PC-3 (cell line): ENCODE data around the gene UBA5. TPM values are rescaled to one million over a fixed set of nuclear protein-coding genes. Genes with fewer than 3 reads are reported as not detected.

Source experiments
- ATAC-seq: fragments of 200-7000 bp; cut with Tn5 transposase; 2 replicates; pipeline ENCODE4 v1.9.1; 2020; ENCODE audit warnings: mild to moderate bottlenecking, moderate library complexity
- BruUV-seq: library from RNA; stranded (reverse); fragments of 400-500 nt; replicated peaks from 2 replicates; lab custom pipeline; 2021; lab: Mats Ljungman, UMichigan
- CTCF ChIA-PET: fragments of 300-600 bp; sonication (Branson Sonifier 250); formaldehyde crosslinking; loops from one replicate; lab custom pipeline; 2022; ENCODE audit warnings: antibody characterized with exemption; lab: Charles Lee
- POLR2A ChIA-PET: fragments of 300-600 bp; sonication (Branson Sonifier 250); formaldehyde crosslinking; loops from one replicate; lab custom pipeline; 2022; ENCODE audit warnings: antibody characterized with exemption; ENCODE audit not compliant: unreplicated experiment; lab: Charles Lee
- DNase-seq: peaks from one replicate; pipeline ENCODE4 v3.0.0-alpha.2; 2015
- H2AFZ ChIP-seq: fragments of 300-600 bp; sonication (generic); 2 replicates; pipeline ENCODE4 v1.6.0; 2016; ENCODE audit warnings: antibody characterized with exemption, low read length
- H3F3A ChIP-seq: fragments of 300-600 bp; sonication (generic); one replicate; pipeline ENCODE4 v1.6.0; 2017; ENCODE audit warnings: antibody characterized with exemption, low read length, control low read depth, mild to moderate bottlenecking; ENCODE audit not compliant: unreplicated experiment
- H3K27ac ChIP-seq: fragments of 300-600 bp; sonication (generic); 2 replicates; pipeline ENCODE4 v1.5.1; 2016; ENCODE audit warnings: mild to moderate bottlenecking, low read length
- H3K27me3 ChIP-seq: fragments of 300-600 bp; sonication (generic); 2 replicates; pipeline ENCODE4 v1.6.1; 2016; ENCODE audit warnings: low read length, mixed read lengths
- H3K36me3 ChIP-seq: fragments of 300-600 bp; sonication (generic); 2 replicates; pipeline ENCODE4 v1.6.1; 2016; ENCODE audit warnings: low read depth, mixed run types, low read length, mixed read lengths
- H3K4me1 ChIP-seq: fragments of 300-600 bp; sonication (generic); 2 replicates; pipeline ENCODE4 v1.5.1; 2016; ENCODE audit warnings: low read length; ENCODE audit not compliant: insufficient read depth
- H3K4me2 ChIP-seq: fragments of 300-600 bp; sonication (generic); 2 replicates; pipeline ENCODE4 v1.6.0; 2016; ENCODE audit warnings: low read length
- H3K4me3 ChIP-seq: fragments of 300-600 bp; sonication (generic); 2 replicates; pipeline ENCODE4 v1.5.1; 2016; ENCODE audit warnings: mild to moderate bottlenecking, low read length, mixed read lengths
- H3K79me2 ChIP-seq: fragments of 300-600 bp; sonication (generic); 2 replicates; pipeline ENCODE4 v1.6.1; 2017; ENCODE audit warnings: low read length, mixed read lengths
- H3K9ac ChIP-seq: fragments of 300-600 bp; sonication (generic); 2 replicates; pipeline ENCODE4 v1.6.0; 2016; ENCODE audit warnings: mild to moderate bottlenecking, low read length
- H3K9me2 ChIP-seq: fragments of 300-600 bp; sonication (generic); replicated peaks from 2 replicates; pipeline ENCODE4 v1.6.1; 2016; ENCODE audit warnings: mixed run types, low read length, mixed read lengths
- H3K9me3 ChIP-seq: fragments of 300-600 bp; sonication (generic); 2 replicates; pipeline ENCODE4 v1.6.1; 2016; ENCODE audit warnings: low read length, mixed read lengths
- H4K20me1 ChIP-seq: fragments of 300-600 bp; sonication (generic); 2 replicates; pipeline ENCODE4 v1.6.1; 2016; ENCODE audit warnings: low read length, mixed read lengths
- EZH2 ChIP-seq: fragments of 300-600 bp; sonication (generic); IDR thresholded peaks from one replicate; pipeline ENCODE4 v1.6.1; 2017; ENCODE audit warnings: antibody characterized with exemption, mild to moderate bottlenecking, low read length; ENCODE audit not compliant: unreplicated experiment
- EZH2phosphoT487 ChIP-seq: fragments of 300-600 bp; sonication (generic); IDR thresholded peaks from 2 replicates; pipeline ENCODE4 v1.6.1; 2018; ENCODE audit warnings: mild to moderate bottlenecking, antibody characterized with exemption, low read length, borderline replicate concordance
- intact Hi-C: fragments of 100-400 bp; cut with micrococcal nuclease; formaldehyde crosslinking; loops from 2 replicates; pipeline ENCODE4 v1.9.0; 2023
- total RNA-seq: library from RNA; depleted of rRNA; stranded (reverse); fragments of >200 nt; gene quantifications from 2 replicates; pipeline ENCODE4 v1.2.3, GENCODE V29; 2014
- TF ChIP-seq, protein P1 (sequence below): fragments of 300-600 bp; sonication (generic); conservative IDR thresholded peaks from 2 replicates; pipeline ENCODE4 v1.5.1; 2017; ENCODE audit warnings: antibody characterized with exemption, low read depth, mild to moderate bottlenecking, low read length

The UBA5 gene
- total RNA-seq, 1 experiment from 2014 or later: 78.7 TPM

DNA sequence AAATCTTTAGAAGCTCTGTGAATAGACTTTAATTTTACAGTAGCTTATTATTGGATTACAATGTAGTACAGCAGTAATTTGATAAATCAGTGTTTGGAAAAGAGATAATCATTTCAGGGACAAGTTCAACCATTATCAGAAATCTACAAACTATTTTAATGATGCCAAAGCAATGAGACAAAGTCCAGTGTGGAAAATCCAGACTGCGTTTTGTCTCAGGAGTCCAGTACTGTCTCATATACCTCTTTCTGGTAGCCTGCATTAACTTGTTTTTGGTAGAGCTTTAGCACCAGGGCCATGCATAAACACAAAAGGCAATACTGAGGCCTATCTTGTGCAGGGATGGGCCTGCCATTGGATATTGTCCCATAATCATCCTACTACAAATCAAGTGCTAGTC, 43.3 kb upstream of the UBA5 start:
- POLR2A ChIA-PET: no interaction called here
- no peak for ATAC-seq

GRCh38 chr3:132622148-132622547, 38.0 kb upstream of the UBA5 start:
- no peaks in the 10 kb centered on the region for H3K4me1 ChIP-seq
- H3K36me3 ChIP-seq: no peaks in the 10 kb centered on the region
- no peaks in the 10 kb centered on the region for H3K27me3 ChIP-seq
- CTCF ChIA-PET: no interaction called here
- ATAC-seq (no peak), DNase-seq (no peak)
- intact Hi-C loops: no loop called here
- no peak overlapping the region for H3K27ac ChIP-seq
- TF ChIP-seq EZH2 (no peak), EZH2phosphoT487 (no peak)
- TF ChIP-seq, protein P1, sequence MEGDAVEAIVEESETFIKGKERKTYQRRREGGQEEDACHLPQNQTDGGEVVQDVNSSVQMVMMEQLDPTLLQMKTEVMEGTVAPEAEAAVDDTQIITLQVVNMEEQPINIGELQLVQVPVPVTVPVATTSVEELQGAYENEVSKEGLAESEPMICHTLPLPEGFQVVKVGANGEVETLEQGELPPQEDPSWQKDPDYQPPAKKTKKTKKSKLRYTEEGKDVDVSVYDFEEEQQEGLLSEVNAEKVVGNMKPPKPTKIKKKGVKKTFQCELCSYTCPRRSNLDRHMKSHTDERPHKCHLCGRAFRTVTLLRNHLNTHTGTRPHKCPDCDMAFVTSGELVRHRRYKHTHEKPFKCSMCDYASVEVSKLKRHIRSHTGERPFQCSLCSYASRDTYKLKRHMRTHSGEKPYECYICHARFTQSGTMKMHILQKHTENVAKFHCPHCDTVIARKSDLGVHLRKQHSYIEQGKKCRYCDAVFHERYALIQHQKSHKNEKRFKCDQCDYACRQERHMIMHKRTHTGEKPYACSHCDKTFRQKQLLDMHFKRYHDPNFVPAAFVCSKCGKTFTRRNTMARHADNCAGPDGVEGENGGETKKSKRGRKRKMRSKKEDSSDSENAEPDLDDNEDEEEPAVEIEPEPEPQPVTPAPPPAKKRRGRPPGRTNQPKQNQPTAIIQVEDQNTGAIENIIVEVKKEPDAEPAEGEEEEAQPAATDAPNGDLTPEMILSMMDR: no peak
- H3K9me3 ChIP-seq: no peaks in the 10 kb centered on the region
- POLR2A ChIA-PET: no interaction called here
- no peak overlapping the region for H3K4me3 ChIP-seq
- no peaks in the 10 kb centered on the region for H3K9me2 ChIP-seq
- H4K20me1 ChIP-seq: no peaks in the 10 kb centered on the region
- no peak overlapping the region for H2AFZ ChIP-seq
- H3K79me2 ChIP-seq: no peaks in the 10 kb centered on the region
- BruUV-seq: no TSS peak
- no peak overlapping the region for H3K4me2 ChIP-seq
- no peaks in the 10 kb centered on the region for H3F3A ChIP-seq
- no peak overlapping the region for H3K9ac ChIP-seq

More for the DNA sequence above, 43.3 kb upstream of the UBA5 start:
- TF ChIP-seq, protein P1: no peak
- TF ChIP-seq EZH2phosphoT487 (no peak), EZH2 (no peak)
- H3K4me3 ChIP-seq: no peak overlapping the region
- H3K4me2 ChIP-seq: no peak overlapping the region
- no peaks in the 10 kb centered on the region for H3K4me1 ChIP-seq
- H3K27me3 ChIP-seq: no peaks in the 10 kb centered on the region
- DNase-seq: no peak
- BruUV-seq: no TSS peak
- H2AFZ ChIP-seq: no peak overlapping the region
- intact Hi-C loops: no loop called here
- H3K27ac ChIP-seq: no peak overlapping the region
- no peaks in the 10 kb centered on the region for H4K20me1 ChIP-seq
- no peaks in the 10 kb centered on the region for H3K79me2 ChIP-seq
- no peaks in the 10 kb centered on the region for H3F3A ChIP-seq
- H3K9me3 ChIP-seq: no peaks in the 10 kb centered on the region
- no peaks in the 10 kb centered on the region for H3K36me3 ChIP-seq
- no peak overlapping the region for H3K9ac ChIP-seq
- CTCF ChIA-PET: no interaction called here
- no peaks in the 10 kb centered on the region for H3K9me2 ChIP-seq

GRCh38 chr3:132622761-132623160, 37.4 kb upstream of the UBA5 start:
- Histone ChIP-seq H3K27ac (no peak overlapping the region), H3K4me1 (no peaks in the 10 kb centered on the region), H3K79me2 (no peaks in the 10 kb centered on the region), H3K9me3 (no peaks in the 10 kb centered on the region), H3K36me3 (no peaks in the 10 kb centered on the region), H2AFZ (no peak overlapping the region), H3K9ac (no peak overlapping the region), H3K9me2 (no peaks in the 10 kb centered on the region), H4K20me1 (no peaks in the 10 kb centered on the region), H3K4me3 (no peak overlapping the region), H3F3A (no peaks in the 10 kb centered on the region), H3K4me2 (no peak overlapping the region), H3K27me3 (no peaks in the 10 kb centered on the region)
- ATAC-seq: no peak
- BruUV-seq: no TSS peak
- DNase-seq: no peak
- intact Hi-C loops: no loop called here
- TF ChIP-seq EZH2phosphoT487 (no peak), EZH2 (no peak)
- TF ChIP-seq, protein P1: no peak
- CTCF ChIA-PET: no interaction called here
- POLR2A ChIA-PET: no interaction called here
